Endometrial microvascular endothelial cells (primary cell): ENCODE data around the gene RPS27. TPM values are rescaled to one million over a fixed set of nuclear protein-coding genes. Genes with fewer than 3 reads are reported as not detected.
"Not testable (repeated sequence)": the region's sequence is repeated elsewhere in the genome, so short reads cannot be mapped to it uniquely, and the experiment has no call there.

Experiments
- in situ Hi-C: cut with HindIII; loops from 2 replicates; pipeline ENCODE4 v1.10.0; 2017; ENCODE audit warnings: low sequenced_read_pairs, low pct_unique_long_range_greater_than_20kb; ENCODE audit errors: inconsistent ontology term
- total RNA-seq: library from RNA; depleted of rRNA; stranded (reverse); fragments of >200 nt; gene quantifications from one replicate; pipeline ENCODE4 v1.2.3, GENCODE V29; 2015; ENCODE audit errors: inconsistent ontology term

The RPS27 gene
- total RNA-seq, 1 donor from 2014 or later: 940 TPM

GRCh38 chr1:153979091-153979490 lies 11.5 kb upstream of the RPS27 start:
- in situ Hi-C loops: not testable (repeated sequence)

- in situ Hi-C loops: not testable (repeated sequence)
Observed at GRCh38 chr1:153981735-153982134, 8.8 kb upstream of the RPS27 start.

GRCh38 chr1:153984123-153984894 lies 6.3 kb upstream of the RPS27 start:
- in situ Hi-C loops: no loop called here

GRCh38 chr1:153985341-153985912 lies 5.1 kb upstream of the RPS27 start:
- in situ Hi-C loops: no loop called here

- in situ Hi-C loops: no loop called here
Observed at GRCh38 chr1:153985941-153986761, 4.4 kb upstream of the RPS27 start, which contains the start of gene RAB13. Gene RAB13, minus strand, starts transcription at chr1:153986339. Its CDS starts 103 bp downstream, at chr1:153986236.

GRCh38 chr1:153987621-153988020 lies 2.9 kb upstream of the RPS27 start:
- in situ Hi-C loops: no loop called here

- in situ Hi-C loops: no loop called here
Observed at GRCh38 chr1:153991151-153991630, 629 bp downstream of the RPS27 start.

- in situ Hi-C loops: no loop called here
Observed at GRCh38 chr1:153991806-153992205, 1.2 kb downstream of the RPS27 start.

- in situ Hi-C loops: no loop called here
Observed at GRCh38 chr1:153995202-153995601, 4.6 kb downstream of the RPS27 start.

- in situ Hi-C loops: no loop called here
Observed at GRCh38 chr1:153995640-153996039, 5.1 kb downstream of the RPS27 start.

GRCh38 chr1:153996882-153997281 lies 6.3 kb downstream of the RPS27 start:
- in situ Hi-C loops: not testable (repeated sequence)

- in situ Hi-C loops: no loop called here
Observed at GRCh38 chr1:154000420-154000819, 9.9 kb downstream of the RPS27 start.

GRCh38 chr1:154006136-154006535 lies 15.6 kb downstream of the RPS27 start:
- in situ Hi-C loops: no loop called here

GRCh38 chr1:154012129-154012528 lies 21.6 kb downstream of the RPS27 start:
- in situ Hi-C loops: no loop called here

- in situ Hi-C loops: not testable (repeated sequence)
Observed at GRCh38 chr1:154012543-154012942, 22.0 kb downstream of the RPS27 start.

- in situ Hi-C loops: no loop called here
Observed at GRCh38 chr1:154014154-154014907, 23.8 kb downstream of the RPS27 start.

- in situ Hi-C loops: no loop called here
Observed at GRCh38 chr1:154019269-154019668, 28.7 kb downstream of the RPS27 start.

GRCh38 chr1:154019940-154020339 lies 29.4 kb downstream of the RPS27 start:
- in situ Hi-C loops: no loop called here

GRCh38 chr1:154033697-154034096 lies 43.1 kb downstream of the RPS27 start:
- in situ Hi-C loops: not testable (repeated sequence)
